GM18508 (cell line): ENCODE data around the gene CDC6.

Experiments
- ATAC-seq: cut with Tn5 transposase; IDR thresholded peaks from one replicate; pipeline ENCODE4 v1.9.1; 2021; ENCODE audit warnings: moderate number of reproducible peaks; ENCODE audit not compliant: insufficient read depth, unreplicated experiment

Gene CDC6

DNA sequence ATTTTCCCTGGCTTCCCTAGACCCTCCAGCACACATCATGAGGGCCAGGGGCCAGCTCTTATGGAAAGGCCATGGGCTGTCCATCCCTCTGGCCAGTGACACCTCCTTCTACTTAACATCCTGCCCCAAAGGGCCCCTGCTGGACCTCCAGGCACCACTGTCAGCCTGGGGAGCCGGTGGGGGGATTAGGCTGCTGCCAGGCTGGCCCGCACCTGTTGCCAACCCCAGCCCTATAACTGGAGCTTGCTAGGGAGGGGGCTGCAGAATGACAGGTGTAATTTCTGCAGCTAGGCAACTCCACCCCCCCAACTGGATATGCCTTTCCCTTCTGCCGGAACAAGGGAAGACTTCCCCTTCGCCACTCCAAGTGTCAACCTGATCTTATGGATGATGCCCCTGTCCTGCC is 33.8 kb downstream of the CDC6 start:
- ATAC-seq, result no peak

DNA sequence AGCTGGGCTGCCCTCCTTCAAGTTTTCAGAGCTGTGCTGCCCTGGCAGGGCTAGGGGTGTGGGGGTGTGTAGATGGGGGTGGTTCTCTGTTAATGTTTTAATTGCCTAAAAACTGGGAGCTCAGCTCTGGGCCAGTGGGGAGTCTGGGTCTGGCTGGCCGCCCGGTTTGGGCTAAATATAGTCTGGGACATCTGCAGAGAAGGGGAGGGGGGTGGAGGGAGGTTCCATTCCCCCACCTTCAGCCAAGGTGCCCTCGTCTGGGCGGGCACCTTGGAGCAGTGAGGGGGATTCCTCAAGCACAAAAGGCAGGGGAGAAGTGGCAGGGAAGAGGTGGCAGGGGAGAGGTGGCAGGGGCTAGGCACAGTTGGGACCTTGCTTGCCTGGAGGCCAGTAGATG is 34.3 kb downstream of the CDC6 start:
- no peak for ATAC-seq

DNA sequence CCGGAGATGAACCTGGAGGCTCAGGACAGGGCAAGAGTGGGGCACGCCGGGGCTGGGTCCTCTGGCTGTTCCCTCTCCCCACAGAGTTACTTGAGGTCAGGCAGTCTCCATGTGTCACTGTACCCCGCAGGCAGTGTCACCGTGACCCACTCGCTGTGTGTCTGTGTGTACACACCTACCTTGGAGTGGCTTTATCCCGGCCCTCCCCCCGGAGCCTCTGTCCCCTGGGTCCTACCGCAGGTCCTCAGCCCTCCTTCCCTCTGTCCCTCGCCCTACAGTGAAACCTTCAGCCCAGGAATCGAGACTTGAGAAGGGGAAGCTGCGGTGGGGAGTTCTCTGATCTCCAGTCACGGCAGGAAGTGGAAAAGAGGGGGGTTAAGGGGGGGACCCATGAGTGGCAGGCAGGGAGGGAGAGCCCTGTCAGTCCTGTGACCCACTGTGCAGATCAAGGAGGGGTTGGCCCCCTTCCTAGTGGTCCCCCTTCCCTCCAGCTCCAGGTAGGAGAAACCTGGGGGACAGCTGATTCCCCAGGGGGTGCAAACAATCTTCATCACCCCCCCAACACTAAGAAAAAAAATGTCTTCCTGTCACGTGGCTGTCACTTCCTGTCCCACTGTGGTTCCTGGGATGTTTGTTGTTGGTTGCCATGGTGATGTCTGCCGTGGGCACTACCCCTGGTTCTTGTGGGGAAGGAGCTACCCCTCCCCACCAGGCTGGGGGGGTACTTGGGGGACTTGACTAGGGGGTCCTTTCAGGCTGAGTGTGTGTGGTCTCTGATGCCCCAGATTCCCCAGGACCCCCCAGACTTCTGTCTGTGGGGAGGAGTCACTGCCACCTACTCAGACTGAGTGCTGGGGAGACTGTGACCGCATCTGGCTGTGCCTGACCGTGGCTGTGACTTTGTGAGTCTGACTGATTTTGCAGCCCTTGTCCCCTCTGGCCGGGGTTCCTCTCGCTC is 35.0 kb downstream of the CDC6 start:
- ATAC-seq, result no peak

DNA sequence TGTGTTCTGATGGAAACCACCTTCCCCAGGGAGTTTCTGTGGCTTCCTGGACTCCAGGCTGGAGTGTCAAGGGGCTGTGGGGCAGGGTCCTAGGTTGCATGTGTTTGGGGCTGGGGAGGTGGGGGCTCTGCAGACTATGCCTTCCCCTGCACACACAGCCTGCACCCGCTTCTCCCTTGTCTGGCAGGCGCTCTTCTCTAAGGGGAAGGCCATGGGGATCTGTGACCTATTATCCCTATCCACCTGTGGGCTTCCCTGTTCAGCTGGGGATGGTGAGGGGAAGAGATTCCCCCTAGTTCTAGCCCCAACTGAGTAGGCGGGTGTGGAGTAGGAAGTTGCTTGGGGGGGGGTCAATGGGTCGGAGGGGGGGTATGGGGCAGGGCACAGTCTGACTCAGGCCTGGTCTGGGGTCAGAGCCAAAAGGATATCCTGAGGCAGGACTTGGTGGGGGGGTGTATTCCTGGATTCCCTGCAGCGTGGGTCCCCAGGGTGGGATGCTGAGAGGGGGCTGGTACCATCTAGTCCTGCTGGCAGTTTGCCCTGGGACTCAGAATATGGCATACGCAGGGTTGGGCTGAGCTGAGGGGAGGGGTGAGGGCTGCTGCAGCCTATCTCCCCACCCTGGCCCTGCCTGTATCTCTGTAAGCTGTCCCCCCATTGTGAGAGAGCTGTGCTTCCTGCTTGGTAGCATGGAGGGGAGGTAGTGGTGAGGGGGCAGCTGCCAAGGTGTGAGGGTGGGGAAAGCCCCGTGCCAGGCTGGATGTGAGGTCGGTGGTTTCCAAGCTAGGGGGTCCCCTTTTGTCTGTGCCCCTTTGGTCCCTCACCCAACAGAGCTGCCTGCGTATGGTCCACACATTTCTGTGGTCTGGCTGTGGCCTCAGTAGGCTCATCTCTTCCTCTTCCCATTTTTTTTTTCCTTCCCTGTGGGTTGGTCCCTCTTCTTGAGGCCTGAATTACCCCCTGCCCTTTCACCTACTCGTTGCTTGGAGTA is 36.0 kb downstream of the CDC6 start:
- ATAC-seq, result no peak

DNA sequence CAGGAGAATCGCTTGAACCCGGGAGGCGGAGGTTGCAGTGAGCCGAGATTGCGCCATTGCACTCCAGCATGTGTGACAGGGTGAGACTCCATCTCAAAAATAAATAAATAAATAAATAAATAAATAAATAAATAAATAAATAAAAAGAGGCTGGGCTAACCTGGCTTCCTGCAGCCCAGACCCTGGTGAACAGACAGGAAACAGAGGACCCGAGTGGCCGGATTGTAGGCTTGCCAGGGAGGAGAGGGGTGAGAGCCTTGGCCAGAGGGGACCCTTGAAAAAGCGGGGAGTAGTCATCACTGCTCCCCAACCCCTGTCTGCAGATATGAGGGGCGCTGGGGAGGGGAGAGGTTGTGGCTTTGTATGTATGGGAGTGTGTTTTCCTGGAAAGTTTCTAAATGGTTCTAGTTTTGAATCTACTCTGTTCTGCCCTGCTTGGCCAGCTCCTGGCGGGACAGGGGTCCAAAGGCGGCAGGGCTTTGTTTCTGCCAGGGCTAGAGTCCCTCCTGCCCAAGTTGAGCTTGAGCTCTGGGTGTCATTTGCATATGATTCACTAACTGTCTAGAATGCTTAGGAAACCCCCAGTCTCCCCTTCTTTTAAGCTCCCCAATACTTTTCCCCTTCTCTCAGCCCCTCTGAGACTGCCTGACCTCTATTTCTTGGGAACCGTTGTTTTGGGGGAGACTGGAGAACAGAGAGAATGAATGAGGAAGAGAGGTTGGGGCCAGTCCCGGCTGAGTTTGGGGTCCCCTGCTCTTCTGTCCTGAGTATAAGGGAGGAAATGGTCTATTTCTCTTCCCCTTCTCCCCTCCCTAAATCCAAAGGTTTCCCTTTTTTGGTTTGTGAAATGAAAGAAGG is 37.7 kb downstream of the CDC6 start:
- ATAC-seq, result no peak

DNA sequence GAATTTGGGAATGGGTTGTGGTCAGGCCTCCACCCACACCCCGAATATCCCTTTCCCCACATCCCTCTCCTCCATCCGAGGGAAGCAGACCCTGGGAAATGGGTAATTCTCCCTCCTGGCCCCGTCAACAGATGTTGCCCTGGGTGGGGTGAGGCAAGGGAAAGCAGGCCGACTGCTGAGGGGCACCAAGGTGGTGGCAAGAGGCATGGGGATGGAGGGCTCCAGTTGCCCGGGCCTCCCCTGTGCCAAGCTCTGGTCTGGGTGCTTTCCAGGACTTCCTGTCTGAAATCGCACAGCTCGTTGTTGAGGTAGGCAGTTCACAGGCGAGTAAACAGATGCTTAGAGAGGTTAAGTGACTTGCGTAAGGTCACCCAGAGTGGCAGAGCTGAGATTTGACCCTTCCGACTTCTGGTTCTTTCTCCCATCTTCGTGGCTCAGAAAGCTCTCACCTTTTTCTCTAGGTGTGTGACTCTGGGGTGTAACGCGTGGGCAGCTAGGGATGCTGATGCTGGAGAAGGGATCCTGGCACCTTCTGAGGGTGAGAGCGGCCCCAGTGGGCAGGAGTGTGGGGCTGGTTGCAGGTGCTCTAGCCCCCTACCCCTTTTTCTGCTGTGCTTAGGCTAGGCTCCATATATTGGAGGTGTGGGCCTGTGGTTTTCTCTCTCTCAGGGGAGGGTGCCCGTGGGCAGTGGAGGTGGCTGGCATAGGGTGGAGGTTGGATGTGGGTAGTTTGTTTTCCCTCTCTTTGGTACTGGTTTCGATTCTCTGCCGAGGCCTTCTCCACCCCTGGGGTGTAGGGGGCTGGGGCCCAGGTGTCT is 38.5 kb downstream of the CDC6 start:
- no peak for ATAC-seq

DNA sequence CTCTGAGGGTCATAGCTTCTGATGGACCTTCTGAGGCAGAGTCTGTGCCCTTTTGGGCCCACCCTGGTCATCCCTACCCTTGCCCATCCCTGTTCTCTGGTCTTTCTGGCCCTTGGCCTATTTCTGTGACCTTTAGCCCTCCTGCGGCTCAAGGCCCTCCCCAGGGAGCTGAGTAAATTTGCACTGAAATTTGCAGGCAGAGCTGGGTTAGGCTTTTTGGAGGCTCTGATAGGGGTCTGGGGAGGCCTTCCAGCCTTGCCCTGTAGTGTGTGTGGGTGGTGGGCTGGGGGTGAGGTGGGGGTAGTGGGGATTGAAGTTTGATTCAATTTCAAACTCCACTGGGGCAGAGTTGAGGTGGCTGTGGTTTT is 39.1 kb downstream of the CDC6 start:
- ATAC-seq, result no peak

GRCh38 chr17:40327244-40327729 is 39.6 kb downstream of the CDC6 start:
- ATAC-seq, result no peak

- no peak for ATAC-seq
These were observed 40.2 kb downstream of the CDC6 start for GRCh38 chr17:40327735-40328385.

DNA sequence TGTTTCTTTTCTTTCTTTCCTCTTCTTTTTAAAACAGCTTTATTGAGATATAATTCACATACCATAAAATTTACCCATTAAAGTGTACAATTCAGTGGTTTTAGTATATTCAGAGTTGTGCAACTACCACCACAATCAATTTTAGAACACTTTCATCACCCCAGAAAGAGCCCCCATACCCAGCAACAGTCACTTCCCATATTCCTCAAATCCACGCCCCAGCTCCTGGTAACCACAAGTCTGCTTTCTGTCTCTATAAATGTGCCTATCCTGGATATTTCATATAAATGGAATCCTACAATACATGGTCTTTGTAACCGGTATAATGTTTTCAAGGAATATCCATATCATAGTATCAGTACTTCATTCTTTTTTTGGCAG is 40.7 kb downstream of the CDC6 start:
- no peak for ATAC-seq

DNA sequence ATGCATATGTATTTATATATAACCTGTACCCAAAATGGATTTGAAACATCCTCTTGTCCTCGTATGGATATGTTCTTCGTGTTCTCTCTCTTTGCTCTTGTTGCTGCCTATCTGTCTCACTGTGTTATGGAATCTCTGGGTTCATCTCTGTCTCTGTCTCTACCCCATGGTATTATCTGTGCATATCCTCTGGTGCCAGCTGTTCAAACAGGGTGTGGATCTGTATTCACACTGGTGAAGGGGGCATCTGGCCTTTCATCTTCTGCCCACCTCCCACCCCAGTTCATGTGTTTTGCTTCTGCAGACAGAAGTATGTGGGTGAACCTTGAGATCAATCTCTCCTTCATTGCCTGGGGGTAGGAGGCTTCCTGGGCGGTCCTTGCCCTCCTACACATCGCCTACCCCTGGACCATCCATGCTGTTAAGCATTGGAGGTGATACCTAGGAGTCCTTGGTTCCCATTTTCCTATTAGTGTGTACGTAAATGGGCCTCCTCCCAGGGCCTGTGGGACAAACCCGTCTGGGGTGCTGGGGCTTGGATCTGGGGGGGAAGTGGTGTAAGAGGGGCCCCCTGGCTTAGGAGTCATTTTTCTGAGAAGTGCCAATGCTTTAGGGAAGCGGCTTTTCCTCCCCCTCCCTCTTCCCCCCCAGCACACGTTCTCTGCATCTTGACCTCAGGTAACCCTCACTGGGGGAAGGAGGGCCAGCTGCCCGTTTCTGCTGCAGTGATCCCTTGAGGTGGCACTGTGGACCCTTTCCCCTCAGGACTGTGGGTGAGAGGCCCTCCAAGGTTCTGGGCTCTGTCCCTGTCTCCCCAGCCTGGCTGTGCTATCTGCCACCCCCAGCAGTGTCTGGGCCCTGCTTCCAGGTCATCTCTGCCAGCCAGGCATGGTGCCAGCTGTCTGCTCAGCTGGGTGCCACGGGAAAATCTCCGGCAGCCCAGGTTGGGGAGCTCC is 42.4 kb downstream of the CDC6 start:
- ATAC-seq, result no peak

GRCh38 chr17:40330850-40331470 is 43.3 kb downstream of the CDC6 start:
- ATAC-seq, result no peak

- no peak for ATAC-seq
These were observed 44.3 kb downstream of the CDC6 start for GRCh38 chr17:40331743-40332641.

- no peak for ATAC-seq
These were observed 46.2 kb downstream of the CDC6 start for GRCh38 chr17:40333781-40334448.

DNA sequence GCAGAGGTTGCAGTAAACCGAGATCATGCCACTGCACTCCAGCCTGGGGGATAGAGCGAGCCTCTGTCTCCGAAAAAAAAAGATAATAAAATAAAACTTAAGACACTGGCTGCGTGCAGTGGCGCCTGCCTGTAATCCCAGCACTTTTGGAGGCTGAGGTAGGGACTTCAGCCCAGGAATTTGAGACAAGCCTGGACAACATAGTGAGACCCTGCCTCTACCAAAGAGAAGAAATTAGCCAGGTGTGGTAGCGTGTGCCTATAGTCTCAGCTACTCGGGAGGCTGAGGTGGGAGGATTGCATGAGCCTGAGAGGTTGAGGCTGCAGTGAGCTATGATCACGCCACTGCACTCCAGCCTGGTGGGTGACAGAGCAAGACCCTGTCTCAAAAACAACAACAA is 47.9 kb downstream of the CDC6 start:
- ATAC-seq, result no peak

GRCh38 chr17:40337351-40337750 is 49.7 kb downstream of the CDC6 start:
- ATAC-seq, result no peak
